D721Med (cell line): Measurements from ENCODE around the gene ECHS1.

Experiments
- DNase-seq: peaks from one replicate; pipeline ENCODE4 v3.0.0; 2011; ENCODE audit warnings: low spot score; ENCODE audit not compliant: insufficient read length
- FAIRE-seq: peaks from 2 replicates; lab custom pipeline; 2011; peaks lifted over from hg19 to GRCh38; lab: Jason Lieb, UNC
- TF ChIP-seq, protein P1 (sequence below): IDR thresholded peaks from 2 replicates; pipeline ENCODE4 v1.5.1; 2012; ENCODE audit warnings: mild to moderate bottlenecking, control low read depth; ENCODE audit not compliant: insufficient read depth; ENCODE audit errors: missing control alignments

The ECHS1 gene

DNA sequence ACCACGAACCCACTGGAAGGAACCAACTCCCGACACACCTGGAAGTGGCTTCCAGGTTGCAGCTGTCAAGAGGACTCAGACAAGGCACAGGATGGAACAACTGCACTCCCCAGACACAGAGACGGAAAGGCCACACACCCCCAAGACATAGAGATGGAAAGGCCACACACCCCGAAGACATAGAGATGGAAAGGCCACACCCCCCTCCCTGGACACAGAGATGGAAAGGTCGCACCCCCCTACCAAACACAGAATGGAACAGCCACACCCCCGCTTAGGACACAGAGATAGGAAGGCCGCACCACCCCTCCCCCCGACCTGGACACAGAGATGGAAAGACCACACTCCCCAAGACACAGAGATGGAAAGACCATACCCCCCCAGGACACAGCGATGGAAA lies 56.9 kb downstream of the ECHS1 start:
- no peak for DNase-seq
- FAIRE-seq: no peak

DNA sequence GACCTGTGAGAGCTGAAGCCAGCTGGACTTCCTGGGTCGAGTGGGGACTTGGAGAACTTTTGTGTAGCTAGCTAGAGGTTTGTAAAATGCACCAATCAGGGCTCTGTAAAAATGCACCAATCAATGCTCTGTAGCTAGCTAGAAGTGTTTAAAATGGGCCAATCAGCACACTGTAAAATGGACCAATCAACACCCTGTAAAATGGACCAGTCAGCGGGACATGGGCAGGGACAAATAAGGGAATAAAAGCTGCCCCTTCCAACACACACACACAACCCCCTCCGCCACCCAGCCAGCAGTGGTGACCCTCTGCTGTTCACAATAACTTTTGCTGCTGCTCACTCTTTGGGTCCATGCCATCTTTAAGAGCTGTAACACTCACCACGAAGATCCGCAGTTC lies 57.3 kb downstream of the ECHS1 start:
- TF ChIP-seq, protein P1, sequence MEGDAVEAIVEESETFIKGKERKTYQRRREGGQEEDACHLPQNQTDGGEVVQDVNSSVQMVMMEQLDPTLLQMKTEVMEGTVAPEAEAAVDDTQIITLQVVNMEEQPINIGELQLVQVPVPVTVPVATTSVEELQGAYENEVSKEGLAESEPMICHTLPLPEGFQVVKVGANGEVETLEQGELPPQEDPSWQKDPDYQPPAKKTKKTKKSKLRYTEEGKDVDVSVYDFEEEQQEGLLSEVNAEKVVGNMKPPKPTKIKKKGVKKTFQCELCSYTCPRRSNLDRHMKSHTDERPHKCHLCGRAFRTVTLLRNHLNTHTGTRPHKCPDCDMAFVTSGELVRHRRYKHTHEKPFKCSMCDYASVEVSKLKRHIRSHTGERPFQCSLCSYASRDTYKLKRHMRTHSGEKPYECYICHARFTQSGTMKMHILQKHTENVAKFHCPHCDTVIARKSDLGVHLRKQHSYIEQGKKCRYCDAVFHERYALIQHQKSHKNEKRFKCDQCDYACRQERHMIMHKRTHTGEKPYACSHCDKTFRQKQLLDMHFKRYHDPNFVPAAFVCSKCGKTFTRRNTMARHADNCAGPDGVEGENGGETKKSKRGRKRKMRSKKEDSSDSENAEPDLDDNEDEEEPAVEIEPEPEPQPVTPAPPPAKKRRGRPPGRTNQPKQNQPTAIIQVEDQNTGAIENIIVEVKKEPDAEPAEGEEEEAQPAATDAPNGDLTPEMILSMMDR: no peak
- no peak for FAIRE-seq
- DNase-seq: no peak

More for the DNA sequence above, 56.9 kb downstream of the ECHS1 start:
- TF ChIP-seq, protein P1: no peak

DNA sequence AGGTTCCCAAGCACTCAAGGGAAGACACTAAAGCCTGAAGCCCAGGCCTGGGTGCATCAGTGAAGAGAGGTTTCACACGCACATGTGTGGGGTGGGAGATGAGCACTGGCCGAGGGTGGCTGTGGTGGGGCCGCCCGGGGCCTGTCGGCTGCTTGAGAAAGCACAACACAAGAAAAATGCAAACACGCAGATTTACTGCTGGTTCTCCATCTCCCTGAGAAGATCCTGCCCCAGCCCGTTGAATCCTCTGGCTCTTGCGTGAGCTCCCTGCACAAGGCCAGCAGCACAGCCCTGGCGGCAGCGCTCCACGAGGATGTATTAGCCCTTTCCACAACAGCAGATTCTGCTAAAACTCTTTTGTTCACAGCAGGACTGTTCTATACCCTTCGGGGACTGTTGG lies 58.2 kb downstream of the ECHS1 start:
- DNase-seq (no peak), FAIRE-seq (no peak)
- TF ChIP-seq, protein P1: no peak

DNA sequence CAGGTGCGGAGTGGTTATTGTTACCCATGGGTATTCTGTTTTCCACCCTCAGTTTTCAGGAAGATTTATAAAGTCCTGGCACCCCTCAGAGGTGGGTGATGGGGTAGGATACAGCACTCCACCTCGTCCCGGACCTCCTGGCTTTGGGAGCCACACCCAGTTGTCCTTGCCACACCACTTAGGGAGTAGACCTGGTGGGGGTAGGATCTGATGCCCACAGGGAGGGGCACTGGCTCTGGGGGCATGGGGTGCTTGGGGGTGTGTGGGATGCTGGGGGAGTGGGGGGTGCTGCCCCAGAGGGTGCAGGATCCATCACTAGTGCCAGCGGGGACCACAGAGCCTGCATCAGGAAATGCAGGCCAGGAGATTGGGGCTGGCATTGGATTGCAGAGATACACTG lies 60.0 kb downstream of the ECHS1 start:
- TF ChIP-seq, protein P1: no peak
- no peak for FAIRE-seq

DNA sequence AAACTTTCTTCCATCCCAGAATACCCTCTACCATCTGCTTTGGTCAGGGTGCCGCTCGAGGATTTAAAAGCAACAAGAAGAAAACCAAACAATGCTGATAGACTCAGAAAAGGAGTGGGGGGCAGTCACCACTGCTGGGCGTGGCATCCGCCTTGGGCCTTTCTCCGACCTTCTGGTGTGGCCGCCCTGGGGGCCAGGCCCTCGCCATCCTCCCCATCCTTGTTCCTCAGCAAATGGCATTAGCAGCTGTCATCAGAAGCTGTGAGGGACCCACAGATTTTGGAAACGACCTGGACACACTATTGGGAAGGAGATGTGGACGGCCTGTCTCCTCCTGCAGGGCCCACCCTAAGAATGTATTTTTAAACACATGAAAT lies 60.4 kb downstream of the ECHS1 start:
- TF ChIP-seq, protein P1: no peak
- DNase-seq (no peak), FAIRE-seq (no peak)

More for the DNA sequence above, 60.0 kb downstream of the ECHS1 start:
- no peak for DNase-seq
